IPS-18a (cell line): ENCODE data around the gene BRSK2.
"Not testable (repeated sequence)": the region's sequence is repeated elsewhere in the genome, so short reads cannot be mapped to it uniquely, and the experiment has no call there.

Source experiments
- H3K27ac ChIP-seq: one replicate; pipeline ENCODE4 v1.5.1; 2013; ENCODE audit warnings: low read length
- H3K27me3 ChIP-seq: one replicate; pipeline ENCODE4 v1.6.1; 2013; ENCODE audit warnings: mild to moderate bottlenecking, low read length; ENCODE audit not compliant: control insufficient read depth, insufficient read depth
- H3K36me3 ChIP-seq: one replicate; pipeline ENCODE4 v1.6.1; 2013; ENCODE audit warnings: low read depth, low read length; ENCODE audit not compliant: control insufficient read depth
- H3K4me1 ChIP-seq: one replicate; pipeline ENCODE4 v1.6.1; 2013; ENCODE audit warnings: low read depth, low read length; ENCODE audit not compliant: control insufficient read depth
- H3K4me3 ChIP-seq: one replicate; pipeline ENCODE4 v1.5.1; 2013; ENCODE audit warnings: low read length
- H3K9ac ChIP-seq: one replicate; pipeline ENCODE4 v1.6.1; 2013; ENCODE audit warnings: mild to moderate bottlenecking, low read length, moderate library complexity
- H3K9me3 ChIP-seq: one replicate; pipeline ENCODE4 v1.6.1; 2013; ENCODE audit warnings: low read depth, low read length; ENCODE audit not compliant: control insufficient read depth

The BRSK2 gene

DNA sequence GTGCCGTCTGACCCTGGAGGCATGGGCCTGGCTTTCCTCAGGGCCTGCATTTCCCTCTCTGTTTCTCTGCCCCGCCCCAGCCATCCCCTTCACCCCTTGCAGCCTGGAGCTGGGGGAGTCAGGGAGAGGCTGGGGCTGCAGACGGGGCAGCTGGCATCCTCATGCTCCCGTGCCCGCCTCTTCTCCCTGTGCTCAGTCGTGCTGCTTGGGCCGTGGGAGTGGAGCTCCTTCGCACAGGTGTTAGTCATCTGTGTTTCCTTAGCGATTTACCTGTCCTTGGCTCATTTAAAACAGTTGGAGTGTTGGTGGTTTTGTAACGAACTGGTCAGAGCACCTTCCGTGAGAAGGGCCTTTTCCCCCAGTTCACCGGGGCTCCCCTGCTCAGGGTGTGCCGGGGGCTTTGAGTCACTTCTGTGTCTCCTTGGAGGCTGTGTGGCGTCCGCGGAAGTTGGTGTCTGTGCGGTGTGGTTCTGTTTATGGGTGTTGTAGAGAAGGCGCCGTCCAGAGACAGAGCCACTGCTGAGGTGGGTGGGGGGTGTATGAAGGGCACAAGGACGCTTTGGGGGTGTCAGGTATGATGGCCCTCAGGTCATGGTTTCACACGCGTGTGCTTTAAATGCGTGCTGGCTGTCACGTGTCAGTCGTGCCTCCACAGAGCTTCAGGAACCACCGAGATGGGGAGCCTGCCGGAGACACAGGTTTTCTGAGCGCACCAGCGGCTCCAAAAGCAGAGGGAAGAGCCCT lies 19.5 kb downstream of the BRSK2 start:
- Histone ChIP-seq H3K9ac (no peak overlapping the region), H3K4me3 (no peak overlapping the region), H3K27me3 (no peaks in the 10 kb centered on the region), H3K36me3 (no peaks in the 10 kb centered on the region), H3K9me3 (no peaks in the 10 kb centered on the region), H3K27ac (no peak overlapping the region), H3K4me1 (no peaks in the 10 kb centered on the region)

DNA sequence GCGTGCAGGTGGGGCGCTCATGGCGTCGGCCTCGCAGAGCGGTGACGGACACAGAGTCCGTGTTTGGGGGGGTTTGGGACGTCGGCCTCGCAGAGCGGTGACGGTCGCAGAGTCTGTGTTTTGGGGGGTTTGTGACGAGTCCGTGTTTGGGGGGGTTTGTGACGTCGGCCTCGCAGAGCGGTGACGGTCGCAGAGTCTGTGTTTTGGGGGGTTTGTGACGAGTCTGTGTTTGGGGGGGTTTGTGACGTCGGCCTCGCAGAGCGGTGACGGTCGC lies 20.1 kb downstream of the BRSK2 start:
- H3K27ac ChIP-seq, H3K4me3 ChIP-seq, H3K27me3 ChIP-seq, H3K9me3 ChIP-seq, H3K9ac ChIP-seq, H3K36me3 ChIP-seq, H3K4me1 ChIP-seq: not testable (repeated sequence)

DNA sequence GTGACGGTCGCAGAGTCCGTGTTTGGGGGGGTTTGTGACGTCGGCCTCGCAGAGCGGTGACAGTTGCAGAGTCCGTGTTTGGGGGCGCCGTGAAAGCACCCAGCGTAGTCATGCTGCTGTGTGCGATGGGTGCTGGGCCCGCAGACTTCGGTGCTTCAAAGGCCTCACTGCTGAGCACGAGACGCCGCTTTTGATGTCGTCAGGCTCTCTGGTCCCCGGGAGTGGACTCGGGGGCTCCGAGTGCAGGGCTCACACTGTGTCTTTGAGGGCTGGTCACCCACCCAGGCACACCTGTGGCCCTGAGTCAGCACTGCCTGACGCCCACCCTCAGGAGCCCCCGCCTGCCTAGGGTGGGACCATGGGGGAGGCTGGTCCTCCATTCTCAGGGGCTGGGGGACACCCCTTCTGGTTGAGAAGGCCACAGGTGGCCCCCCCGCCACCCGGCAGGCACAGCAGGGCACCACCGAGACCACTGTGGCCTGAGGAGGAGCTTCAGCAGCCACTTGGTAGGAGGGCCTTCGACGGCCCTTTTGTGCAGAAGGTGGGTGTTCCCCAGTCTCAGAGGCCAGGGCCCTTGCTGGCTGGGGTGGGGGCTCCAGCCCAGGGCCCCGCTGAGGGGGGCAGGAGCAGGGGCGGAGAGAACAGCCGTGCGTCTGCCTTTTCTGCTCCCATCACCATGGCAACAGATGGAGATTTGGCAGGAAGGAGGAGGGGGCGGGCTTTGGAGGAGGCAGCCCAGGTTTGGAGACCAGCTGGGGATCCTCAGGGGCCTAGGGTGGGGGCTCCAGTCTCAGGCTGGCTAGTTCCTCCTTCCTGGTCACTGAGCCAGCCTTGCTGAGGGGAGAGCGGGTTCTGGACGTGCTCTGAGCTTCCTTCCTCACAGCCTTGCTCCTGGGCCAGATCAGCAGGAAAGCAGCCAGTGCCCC lies 20.9 kb downstream of the BRSK2 start:
- Histone ChIP-seq H3K36me3 (no peaks in the 10 kb centered on the region), H3K9me3 (peaks cover 6% of the 10 kb centered on the region), H3K4me1 (no peaks in the 10 kb centered on the region), H3K9ac (no peak overlapping the region), H3K27ac (no peak overlapping the region), H3K27me3 (no peaks in the 10 kb centered on the region), H3K4me3 (no peak overlapping the region)

DNA sequence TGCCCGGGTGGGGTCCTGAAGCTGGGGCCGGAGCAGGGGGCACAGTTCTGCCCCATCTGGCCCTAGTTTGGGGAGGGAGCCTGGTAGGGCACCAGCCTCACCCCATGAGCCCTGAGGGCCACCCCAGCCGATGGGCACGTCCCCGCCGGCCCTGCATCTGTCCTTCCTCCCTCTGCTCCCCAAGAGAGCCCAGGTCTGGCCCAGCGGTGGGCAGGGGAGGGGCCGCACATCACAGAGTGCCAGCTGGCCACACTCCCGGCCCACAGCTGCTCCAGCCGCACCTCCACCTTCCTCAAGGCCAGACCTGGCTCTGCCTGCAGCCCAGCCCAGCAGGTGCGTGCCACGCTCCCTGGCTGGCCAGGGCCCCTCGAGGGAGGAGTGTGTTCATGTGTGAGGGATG lies 21.6 kb downstream of the BRSK2 start:
- H3K27me3 ChIP-seq, result no peaks in the 10 kb centered on the region
- no peaks in the 10 kb centered on the region for H3K4me1 ChIP-seq
- no peaks in the 10 kb centered on the region for H3K36me3 ChIP-seq
- no peak overlapping the region for H3K9ac ChIP-seq
- H3K9me3 ChIP-seq, result peaks cover 12% of the 10 kb centered on the region
- H3K4me3 ChIP-seq, result no peak overlapping the region
- H3K27ac ChIP-seq, result no peak overlapping the region

DNA sequence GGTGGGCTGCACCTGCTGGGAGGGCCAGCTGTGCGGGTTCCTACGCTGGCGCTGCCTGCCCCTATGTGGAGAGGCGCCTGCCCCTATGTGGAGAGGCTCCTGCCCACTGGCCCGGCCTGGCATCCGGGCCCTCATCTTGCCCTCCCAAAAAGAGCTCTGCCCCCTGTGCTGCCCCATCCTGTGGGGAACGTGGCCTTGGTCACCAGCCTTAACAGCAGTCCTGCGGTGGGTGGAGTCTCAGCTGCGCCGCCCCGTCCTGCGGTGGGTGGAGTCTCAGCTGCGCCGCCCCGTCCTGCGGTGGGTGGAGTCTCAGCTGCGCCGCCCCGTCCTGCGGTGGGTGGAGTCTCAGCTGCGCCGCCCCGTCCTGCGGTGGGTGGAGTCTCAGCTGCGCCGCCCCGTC lies 22.0 kb downstream of the BRSK2 start:
- H3K4me3 ChIP-seq, H3K27ac ChIP-seq, H3K27me3 ChIP-seq, H3K36me3 ChIP-seq, H3K4me1 ChIP-seq, H3K9ac ChIP-seq: not testable (repeated sequence)
- H3K9me3 ChIP-seq, result peaks cover 17% of the 10 kb centered on the region

DNA sequence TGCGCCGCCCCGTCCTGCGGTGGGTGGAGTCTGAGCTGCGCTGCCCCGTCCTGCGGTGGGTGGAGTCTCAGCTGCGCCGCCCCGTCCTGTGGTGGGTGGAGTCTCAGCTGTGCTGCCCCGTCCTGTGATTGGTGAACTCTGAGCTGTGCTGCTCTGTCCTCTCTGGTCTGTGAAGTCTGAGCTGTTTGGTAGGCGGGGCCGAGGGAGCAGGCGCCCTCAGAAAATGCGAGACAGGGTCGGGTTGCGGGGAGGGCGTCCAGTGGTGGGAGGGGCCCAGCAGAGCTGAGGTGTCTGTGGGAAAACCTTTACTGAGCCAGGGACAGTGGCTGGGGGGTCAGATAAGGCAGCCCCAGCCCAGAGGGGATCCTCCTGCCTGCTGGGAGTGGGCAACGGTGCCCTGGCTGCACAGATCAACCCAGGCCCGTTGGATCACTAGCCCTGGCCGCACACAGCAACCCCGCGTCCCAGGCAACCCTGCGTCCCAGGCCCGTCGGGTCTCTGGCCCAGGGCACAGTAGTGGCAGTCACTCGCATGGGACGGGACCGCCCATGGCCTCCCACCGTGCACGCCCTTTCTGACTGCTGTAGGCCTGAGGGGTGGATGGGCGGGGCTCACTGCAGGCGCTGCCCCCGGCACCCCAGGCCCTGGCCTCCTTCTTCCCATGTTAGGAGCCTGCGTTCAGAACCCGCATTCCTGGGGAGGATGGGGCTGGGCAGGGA lies 22.8 kb downstream of the BRSK2 start:
- Histone ChIP-seq H3K27me3 (no peaks in the 10 kb centered on the region), H3K4me3 (no peak overlapping the region), H3K9me3 (peaks cover 24% of the 10 kb centered on the region), H3K9ac (no peak overlapping the region), H3K27ac (no peak overlapping the region), H3K36me3 (no peaks in the 10 kb centered on the region), H3K4me1 (no peaks in the 10 kb centered on the region)

DNA sequence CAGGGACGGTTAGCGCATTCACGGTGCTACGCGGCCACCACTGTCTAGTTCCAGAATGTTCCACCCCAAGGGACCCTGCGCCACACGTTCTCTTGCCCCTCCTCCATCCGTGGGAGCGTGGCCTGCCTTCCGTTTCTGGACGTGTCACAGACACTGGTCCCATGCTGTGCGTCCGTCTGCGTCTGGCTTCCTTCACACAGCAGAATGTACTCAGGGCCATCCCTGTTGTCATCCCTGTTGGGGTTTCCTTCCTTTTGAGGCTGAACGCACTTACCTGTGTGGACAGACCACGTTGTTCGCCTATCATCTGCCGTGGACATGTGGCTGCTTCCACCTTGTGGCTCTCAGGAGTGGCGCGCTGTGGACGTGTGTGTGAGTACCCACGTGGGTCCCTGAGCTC lies 24.9 kb downstream of the BRSK2 start:
- H3K9ac ChIP-seq, result no peak overlapping the region
- peaks cover 28% of the 10 kb centered on the region for H3K9me3 ChIP-seq
- no peaks in the 10 kb centered on the region for H3K4me1 ChIP-seq
- no peaks in the 10 kb centered on the region for H3K27me3 ChIP-seq
- no peak overlapping the region for H3K4me3 ChIP-seq
- H3K36me3 ChIP-seq, result no peaks in the 10 kb centered on the region
- no peak overlapping the region for H3K27ac ChIP-seq

DNA sequence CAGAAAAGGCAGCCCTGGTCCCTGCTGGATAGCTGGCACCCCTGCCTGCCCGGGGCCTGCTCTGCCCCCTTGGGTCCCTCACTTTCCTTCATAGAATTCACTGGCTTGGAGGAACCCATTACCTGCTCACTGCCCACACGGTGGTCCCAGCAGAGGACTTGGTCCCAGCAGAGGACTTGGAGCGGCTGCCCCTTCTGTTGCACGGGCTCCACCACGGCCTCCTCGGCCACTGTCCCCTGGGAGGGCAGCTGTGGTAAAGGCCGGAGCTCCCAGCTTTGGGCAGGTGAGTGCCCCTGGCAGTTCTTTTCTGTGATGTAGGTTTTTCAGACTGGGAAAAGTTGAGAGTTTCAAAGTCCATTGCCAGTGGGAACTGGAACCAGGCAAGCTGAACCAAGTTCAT lies 25.9 kb downstream of the BRSK2 start:
- Histone ChIP-seq H3K36me3 (no peaks in the 10 kb centered on the region), H3K9me3 (peaks cover 28% of the 10 kb centered on the region), H3K27me3 (no peaks in the 10 kb centered on the region), H3K4me1 (no peaks in the 10 kb centered on the region), H3K4me3 (no peak overlapping the region), H3K27ac (no peak overlapping the region), H3K9ac (no peak overlapping the region)

DNA sequence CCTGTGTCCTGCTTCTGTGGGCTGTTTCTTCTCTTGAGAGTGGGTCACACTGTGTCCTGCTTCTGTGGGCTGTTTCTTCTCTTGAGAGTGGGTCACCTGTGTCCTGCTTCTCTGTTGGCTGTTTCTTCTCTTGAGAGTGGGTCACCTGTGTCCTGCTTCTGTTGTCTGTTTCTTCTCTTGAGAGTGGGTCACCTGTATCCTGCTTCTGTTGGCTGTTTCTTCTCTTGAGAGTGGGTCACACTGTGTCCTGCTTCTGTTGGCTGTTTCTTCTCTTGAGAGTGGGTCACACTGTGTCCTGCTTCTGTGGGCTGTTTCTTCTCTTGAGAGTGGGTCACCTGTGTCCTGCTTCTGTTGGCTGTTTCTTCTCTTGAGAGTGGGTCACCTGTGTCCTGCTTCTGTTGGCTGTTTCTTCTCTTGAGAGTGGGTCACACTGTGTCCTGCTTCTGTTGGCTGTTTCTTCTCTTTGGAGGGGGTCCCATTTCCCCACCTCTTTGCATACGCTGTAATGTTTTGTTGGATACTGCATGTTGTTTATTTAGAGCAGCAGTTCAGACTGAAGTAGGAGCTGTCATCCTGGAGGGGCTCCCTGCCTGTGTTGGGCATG lies 28.6 kb downstream of the BRSK2 start:
- H3K4me1 ChIP-seq, H3K27ac ChIP-seq, H3K36me3 ChIP-seq, H3K9ac ChIP-seq, H3K27me3 ChIP-seq, H3K4me3 ChIP-seq: not testable (repeated sequence)
- H3K9me3 ChIP-seq, result peaks cover 28% of the 10 kb centered on the region

DNA sequence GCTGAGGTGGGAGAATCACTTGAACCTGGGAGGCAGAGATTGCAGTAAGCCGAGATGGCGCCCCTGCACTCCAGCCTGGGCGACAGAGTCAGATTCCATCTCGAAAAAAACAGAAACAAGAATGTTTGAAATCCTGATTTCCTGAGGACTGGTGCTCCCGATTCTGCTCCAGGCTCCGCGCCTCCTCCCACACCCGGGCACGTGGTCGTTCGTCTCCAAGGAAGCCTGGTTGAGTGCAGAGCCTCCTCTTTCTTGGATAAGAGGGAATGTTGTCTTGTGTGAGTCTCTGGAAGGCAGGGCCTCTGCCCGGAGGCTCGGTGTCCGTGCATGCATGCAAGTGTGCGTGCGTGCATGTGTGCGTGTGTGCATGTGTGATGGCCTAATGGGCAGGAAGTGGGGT lies 30.1 kb downstream of the BRSK2 start:
- Histone ChIP-seq H3K27me3 (no peaks in the 10 kb centered on the region), H3K4me3 (no peak overlapping the region), H3K4me1 (no peaks in the 10 kb centered on the region), H3K36me3 (no peaks in the 10 kb centered on the region), H3K9me3 (peaks cover 25% of the 10 kb centered on the region), H3K9ac (no peak overlapping the region), H3K27ac (no peak overlapping the region)

DNA sequence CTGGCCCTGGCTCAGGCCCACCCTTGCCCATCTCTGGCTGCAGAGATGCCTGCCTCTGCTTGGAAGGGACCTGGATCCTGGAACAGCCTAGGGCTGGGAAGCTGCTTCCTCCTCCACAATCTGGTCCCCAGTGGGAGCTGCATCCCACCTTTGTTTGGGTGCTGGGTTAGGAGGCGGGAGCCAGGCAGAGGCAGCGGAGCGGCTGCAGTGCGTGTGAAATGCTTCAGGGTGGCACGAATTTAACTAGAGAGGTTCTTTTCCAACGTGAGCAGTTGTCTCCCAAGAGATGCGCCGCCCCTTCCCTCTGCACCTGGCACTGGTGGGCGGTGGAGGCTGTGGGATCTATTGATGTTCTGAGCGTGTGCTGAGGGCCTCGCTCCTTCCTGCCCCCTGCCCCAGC lies 31.6 kb downstream of the BRSK2 start:
- peaks cover 16% of the 10 kb centered on the region for H3K9me3 ChIP-seq
- H3K9ac ChIP-seq, result no peak overlapping the region
- H3K4me1 ChIP-seq, result no peaks in the 10 kb centered on the region
- no peak overlapping the region for H3K27ac ChIP-seq
- H3K36me3 ChIP-seq, result no peaks in the 10 kb centered on the region
- H3K27me3 ChIP-seq, result no peaks in the 10 kb centered on the region
- H3K4me3 ChIP-seq, result no peak overlapping the region
